ENCODE data around the gene MPST.

The MPST gene

GRCh38 chr22:37043828-37044538 is 24.4 kb downstream of the MPST start:
- Histone ChIP-seq H3K27me3 (replicated peaks; ENCODE audit: control insufficient read depth, insufficient read depth, low read length, poor library complexity, severe bottlenecking) (no peaks in the 10 kb centered on the region), H3K9me3 (ENCODE audit: control insufficient read depth, low read length) (no peaks in the 10 kb centered on the region), H3K36me3 (ENCODE audit: control insufficient read depth, insufficient read depth, low read length) (no peaks in the 10 kb centered on the region), H3K27ac (ENCODE audit: insufficient read depth, low read length, poor library complexity, severe bottlenecking) (no peak overlapping the region), H3K4me3 (ENCODE audit: insufficient read depth, low read depth, low read length, poor library complexity, severe bottlenecking) (no peak overlapping the region), H3K4me1 (ENCODE audit: control insufficient read depth, insufficient read depth, low read length, poor library complexity, severe bottlenecking) (no peaks in the 10 kb centered on the region)
- DNase-seq = no peak

DNA sequence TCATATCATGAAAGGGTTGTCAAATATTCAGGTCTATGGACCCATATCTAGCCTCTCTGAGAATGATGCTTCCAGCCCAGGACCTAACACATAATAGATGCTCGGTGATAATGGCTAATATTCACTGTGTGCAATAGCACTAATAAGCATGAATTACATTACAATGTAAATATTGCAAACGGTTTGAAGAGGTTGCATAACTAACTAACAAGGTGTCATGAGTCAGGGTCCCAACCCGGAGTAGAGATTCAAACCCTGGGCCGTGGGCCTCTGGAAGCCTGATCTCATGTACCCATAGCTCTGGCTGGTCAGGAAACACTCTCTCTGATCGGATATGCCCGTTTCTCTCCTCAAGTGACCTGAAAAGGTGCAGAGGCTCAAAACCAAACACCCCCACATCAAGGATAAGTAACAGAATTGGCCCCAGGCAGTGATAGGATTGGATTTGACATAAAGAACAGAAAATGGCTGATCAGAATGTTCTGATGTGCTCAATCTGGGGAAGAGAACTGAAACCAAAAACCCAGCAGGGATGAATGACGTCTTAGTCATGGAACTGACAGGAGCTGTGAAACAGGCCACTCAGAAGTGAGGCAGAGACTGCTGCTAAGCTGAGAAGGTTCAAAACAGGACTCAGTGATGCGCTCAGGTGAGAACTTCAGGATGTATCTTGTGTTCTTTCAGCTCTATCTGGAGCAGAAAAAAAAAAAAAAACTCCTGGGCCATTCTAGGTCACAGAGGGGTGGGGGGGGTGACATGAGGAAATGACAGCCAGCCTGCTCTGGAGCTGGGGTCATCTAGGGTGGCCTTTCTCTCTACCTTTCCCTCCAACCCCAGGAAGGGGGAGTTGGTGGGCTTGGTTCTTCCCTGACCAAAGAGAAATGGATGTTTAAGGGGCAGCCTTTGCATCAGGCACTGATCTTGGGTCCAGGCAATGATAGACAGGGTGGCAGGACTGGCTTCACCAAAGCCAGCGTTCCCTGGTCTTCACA is 25.4 kb downstream of the MPST start:
- H3K36me3 ChIP-seq (ENCODE audit: control insufficient read depth, insufficient read depth, low read length) = no peaks in the 10 kb centered on the region
- H3K9me3 ChIP-seq (ENCODE audit: control insufficient read depth, low read length) = no peaks in the 10 kb centered on the region
- H3K27me3 ChIP-seq (replicated peaks; ENCODE audit: control insufficient read depth, insufficient read depth, low read length, poor library complexity, severe bottlenecking) = no peaks in the 10 kb centered on the region
- no peak overlapping the region for H3K4me3 ChIP-seq (ENCODE audit: insufficient read depth, low read depth, low read length, poor library complexity, severe bottlenecking)
- H3K27ac ChIP-seq (ENCODE audit: insufficient read depth, low read length, poor library complexity, severe bottlenecking) = no peak overlapping the region
- no peaks in the 10 kb centered on the region for H3K4me1 ChIP-seq (ENCODE audit: control insufficient read depth, insufficient read depth, low read length, poor library complexity, severe bottlenecking)
- no peak for DNase-seq

- DNase-seq = no peak
- no peaks in the 10 kb centered on the region for H3K9me3 ChIP-seq (ENCODE audit: control insufficient read depth, low read length)
- no peaks in the 10 kb centered on the region for H3K36me3 ChIP-seq (ENCODE audit: control insufficient read depth, insufficient read depth, low read length)
- no peak overlapping the region for H3K4me3 ChIP-seq (ENCODE audit: insufficient read depth, low read depth, low read length, poor library complexity, severe bottlenecking)
- no peaks in the 10 kb centered on the region for H3K27me3 ChIP-seq (replicated peaks; ENCODE audit: control insufficient read depth, insufficient read depth, low read length, poor library complexity, severe bottlenecking)
- H3K4me1 ChIP-seq (ENCODE audit: control insufficient read depth, insufficient read depth, low read length, poor library complexity, severe bottlenecking) = no peaks in the 10 kb centered on the region
- H3K27ac ChIP-seq (ENCODE audit: insufficient read depth, low read length, poor library complexity, severe bottlenecking) = no peak overlapping the region
Observed at GRCh38 chr22:37045958-37046357, 26.4 kb downstream of the MPST start.

DNA sequence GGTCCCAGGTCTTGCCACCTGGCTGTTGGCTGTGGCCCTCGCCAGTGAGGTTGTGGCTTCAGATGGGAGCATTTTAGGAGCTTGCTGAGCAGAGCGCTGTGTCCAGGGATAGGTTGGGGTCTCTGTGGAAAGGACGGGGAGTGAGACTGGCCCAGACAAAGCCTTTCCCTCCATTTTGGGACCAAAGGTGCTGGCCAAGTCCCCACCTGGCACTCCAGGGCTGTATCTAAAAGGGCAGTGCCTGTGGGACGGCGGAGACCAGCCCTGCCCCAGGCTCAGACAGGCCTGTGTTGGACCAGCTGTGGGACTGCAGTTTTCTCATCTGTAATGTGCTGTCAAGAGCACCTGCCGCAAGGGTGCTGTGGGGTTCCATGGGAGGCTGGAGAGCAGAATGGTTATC is 27.0 kb downstream of the MPST start:
- no peak for DNase-seq
- no peaks in the 10 kb centered on the region for H3K36me3 ChIP-seq (ENCODE audit: control insufficient read depth, insufficient read depth, low read length)
- no peak overlapping the region for H3K4me3 ChIP-seq (ENCODE audit: insufficient read depth, low read depth, low read length, poor library complexity, severe bottlenecking)
- H3K27me3 ChIP-seq (replicated peaks; ENCODE audit: control insufficient read depth, insufficient read depth, low read length, poor library complexity, severe bottlenecking) = no peaks in the 10 kb centered on the region
- H3K27ac ChIP-seq (ENCODE audit: insufficient read depth, low read length, poor library complexity, severe bottlenecking) = no peak overlapping the region
- H3K4me1 ChIP-seq (ENCODE audit: control insufficient read depth, insufficient read depth, low read length, poor library complexity, severe bottlenecking) = no peaks in the 10 kb centered on the region
- H3K9me3 ChIP-seq (ENCODE audit: control insufficient read depth, low read length) = no peaks in the 10 kb centered on the region

- Histone ChIP-seq H3K4me3 (ENCODE audit: insufficient read depth, low read depth, low read length, poor library complexity, severe bottlenecking) (no peak overlapping the region), H3K27me3 (replicated peaks; ENCODE audit: control insufficient read depth, insufficient read depth, low read length, poor library complexity, severe bottlenecking) (no peaks in the 10 kb centered on the region), H3K9me3 (ENCODE audit: control insufficient read depth, low read length) (no peaks in the 10 kb centered on the region), H3K36me3 (ENCODE audit: control insufficient read depth, insufficient read depth, low read length) (no peaks in the 10 kb centered on the region), H3K4me1 (ENCODE audit: control insufficient read depth, insufficient read depth, low read length, poor library complexity, severe bottlenecking) (no peaks in the 10 kb centered on the region), H3K27ac (ENCODE audit: insufficient read depth, low read length, poor library complexity, severe bottlenecking) (no peak overlapping the region)
- no peak for DNase-seq
Observed at GRCh38 chr22:37047006-37047405, 27.5 kb downstream of the MPST start.

- Histone ChIP-seq H3K27me3 (replicated peaks; ENCODE audit: control insufficient read depth, insufficient read depth, low read length, poor library complexity, severe bottlenecking) (no peaks in the 10 kb centered on the region), H3K27ac (ENCODE audit: insufficient read depth, low read length, poor library complexity, severe bottlenecking) (no peak overlapping the region), H3K36me3 (ENCODE audit: control insufficient read depth, insufficient read depth, low read length) (no peaks in the 10 kb centered on the region), H3K9me3 (ENCODE audit: control insufficient read depth, low read length) (no peaks in the 10 kb centered on the region), H3K4me1 (ENCODE audit: control insufficient read depth, insufficient read depth, low read length, poor library complexity, severe bottlenecking) (peaks cover 7% of the 10 kb centered on the region), H3K4me3 (ENCODE audit: insufficient read depth, low read depth, low read length, poor library complexity, severe bottlenecking) (no peak overlapping the region)
- DNase-seq = no peak
Observed at GRCh38 chr22:37048133-37048532, 28.6 kb downstream of the MPST start.

DNA sequence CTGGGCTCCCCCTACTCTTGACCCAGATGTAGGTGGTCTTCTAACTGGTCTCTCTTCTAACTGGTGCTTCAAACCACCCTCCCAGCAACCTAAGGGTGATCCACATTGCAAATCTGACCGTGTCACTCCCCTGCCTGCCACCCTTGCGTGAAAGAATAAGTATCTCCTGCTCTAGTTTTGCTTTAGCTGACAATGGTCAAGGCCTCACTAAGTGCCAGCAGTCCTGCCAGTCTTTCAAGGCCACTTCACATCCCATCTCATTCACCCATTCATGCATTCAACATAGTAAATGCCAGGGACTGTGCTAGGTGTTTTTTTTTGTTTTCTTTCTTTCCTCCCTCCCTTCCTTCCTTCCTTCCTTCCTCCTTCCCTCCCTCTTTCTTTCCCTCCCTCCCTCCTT is 29.7 kb downstream of the MPST start:
- Histone ChIP-seq H3K9me3 (ENCODE audit: control insufficient read depth, low read length) (no peaks in the 10 kb centered on the region), H3K27ac (ENCODE audit: insufficient read depth, low read length, poor library complexity, severe bottlenecking) (no peak overlapping the region), H3K4me3 (ENCODE audit: insufficient read depth, low read depth, low read length, poor library complexity, severe bottlenecking) (no peak overlapping the region), H3K27me3 (replicated peaks; ENCODE audit: control insufficient read depth, insufficient read depth, low read length, poor library complexity, severe bottlenecking) (no peaks in the 10 kb centered on the region), H3K36me3 (ENCODE audit: control insufficient read depth, insufficient read depth, low read length) (peaks cover 4% of the 10 kb centered on the region), H3K4me1 (ENCODE audit: control insufficient read depth, insufficient read depth, low read length, poor library complexity, severe bottlenecking) (peaks cover 7% of the 10 kb centered on the region)
- no peak for DNase-seq

GRCh38 chr22:37050913-37051312 is 31.4 kb downstream of the MPST start:
- no peak overlapping the region for H3K27ac ChIP-seq (ENCODE audit: insufficient read depth, low read length, poor library complexity, severe bottlenecking)
- H3K4me3 ChIP-seq (ENCODE audit: insufficient read depth, low read depth, low read length, poor library complexity, severe bottlenecking) = no peak overlapping the region
- H3K27me3 ChIP-seq (replicated peaks; ENCODE audit: control insufficient read depth, insufficient read depth, low read length, poor library complexity, severe bottlenecking) = no peaks in the 10 kb centered on the region
- no peak for DNase-seq
- H3K9me3 ChIP-seq (ENCODE audit: control insufficient read depth, low read length) = no peaks in the 10 kb centered on the region
- H3K4me1 ChIP-seq (ENCODE audit: control insufficient read depth, insufficient read depth, low read length, poor library complexity, severe bottlenecking) = peaks cover 7% of the 10 kb centered on the region
- peaks cover 7% of the 10 kb centered on the region for H3K36me3 ChIP-seq (ENCODE audit: control insufficient read depth, insufficient read depth, low read length)

GRCh38 chr22:37051391-37052385 is 32.1 kb downstream of the MPST start, which contains the start of gene KCTD17:
Gene KCTD17, plus strand, starts transcription at chr22:37051742. Its CDS starts 19 bp downstream, at chr22:37051761.
- Histone ChIP-seq H3K9me3 (ENCODE audit: control insufficient read depth, low read length) (no peaks in the 10 kb centered on the region), H3K27me3 (replicated peaks; ENCODE audit: control insufficient read depth, insufficient read depth, low read length, poor library complexity, severe bottlenecking) (no peaks in the 10 kb centered on the region), H3K4me1 (ENCODE audit: control insufficient read depth, insufficient read depth, low read length, poor library complexity, severe bottlenecking) (peaks cover 7% of the 10 kb centered on the region), H3K36me3 (ENCODE audit: control insufficient read depth, insufficient read depth, low read length) (peaks cover 15% of the 10 kb centered on the region), H3K27ac (ENCODE audit: insufficient read depth, low read length, poor library complexity, severe bottlenecking) (peak within 1 kb of the TSS; percentile 42), H3K4me3 (ENCODE audit: insufficient read depth, low read depth, low read length, poor library complexity, severe bottlenecking) (peak within 1 kb of the TSS; percentile 73)
- DNase-seq = peak; percentile 42 to 62 (median 49)

Data from effector memory CD4-positive, alpha-beta T cell (primary cell).